Adipocyte (in vitro differentiated cells): Measurements from ENCODE around the gene FBLN5.
"Not testable (repeated sequence)": the region's sequence is repeated elsewhere in the genome, so short reads cannot be mapped to it uniquely, and the experiment has no call there.

Source experiments
- DNase-seq: peaks from one replicate; pipeline ENCODE4 v3.0.0-alpha.2; 2015; ENCODE audit warnings: low read depth
- H3K27me3 ChIP-seq: replicated peaks from 2 replicates; pipeline ENCODE4 v1.7.0; 2013; ENCODE audit warnings: mild to moderate bottlenecking, low read length, moderate library complexity; ENCODE audit not compliant: control insufficient read depth, insufficient read depth
- H3K36me3 ChIP-seq: 2 replicates; pipeline ENCODE4 v1.7.0; 2013; ENCODE audit warnings: low read length, mild to moderate bottlenecking, moderate library complexity; ENCODE audit not compliant: control insufficient read depth, insufficient read depth, severe bottlenecking
- H3K4me1 ChIP-seq: 2 replicates; pipeline ENCODE4 v1.7.0; 2013; ENCODE audit warnings: mild to moderate bottlenecking, low read length, moderate library complexity; ENCODE audit not compliant: control insufficient read depth, insufficient read depth
- H3K4me3 ChIP-seq: 2 replicates; pipeline ENCODE4 v1.7.0; 2013; ENCODE audit warnings: mild to moderate bottlenecking, low read length, moderate library complexity
- H3K9ac ChIP-seq: 2 replicates; pipeline ENCODE4 v1.7.0; 2013; ENCODE audit warnings: mild to moderate bottlenecking, low read length, moderate library complexity
- H3K9me3 ChIP-seq: 2 replicates; pipeline ENCODE4 v1.7.0; 2013; ENCODE audit warnings: mild to moderate bottlenecking, low read length, moderate library complexity; ENCODE audit not compliant: control insufficient read depth

Gene FBLN5

DNA sequence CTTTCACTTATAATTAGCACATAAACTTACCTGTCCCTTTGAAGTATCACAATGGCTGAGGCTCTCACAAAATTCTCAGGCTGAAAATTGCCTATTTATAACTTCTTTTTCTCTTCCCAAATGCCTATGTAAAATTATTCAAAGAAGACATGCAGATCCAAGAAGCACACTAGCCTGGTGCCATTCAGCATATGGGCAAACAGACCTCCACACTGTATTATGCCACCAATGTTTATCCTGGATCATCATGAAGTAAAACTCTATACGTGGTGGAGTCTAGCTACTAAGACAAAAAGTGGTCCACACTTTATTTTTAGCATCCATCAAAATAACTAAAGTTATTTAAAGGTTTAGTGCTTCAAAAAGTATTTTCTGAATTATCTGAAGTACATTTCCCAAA, 95.9 kb downstream of the FBLN5 start:
- Histone ChIP-seq H3K27me3 (no peaks in the 10 kb centered on the region), H3K9me3 (no peaks in the 10 kb centered on the region), H3K9ac (no peak overlapping the region), H3K36me3 (no peaks in the 10 kb centered on the region), H3K4me3 (no peak overlapping the region), H3K4me1 (peaks cover 25% of the 10 kb centered on the region)
- no peak for DNase-seq

- H3K4me3 ChIP-seq: no peak overlapping the region
- no peak overlapping the region for H3K9ac ChIP-seq
- no peak for DNase-seq
- no peaks in the 10 kb centered on the region for H3K36me3 ChIP-seq
- no peaks in the 10 kb centered on the region for H3K27me3 ChIP-seq
- H3K9me3 ChIP-seq: no peaks in the 10 kb centered on the region
- peaks cover 9% of the 10 kb centered on the region for H3K4me1 ChIP-seq
These were observed 98.9 kb downstream of the FBLN5 start for GRCh38 chr14:91848504-91849001.

GRCh38 chr14:91847693-91848092, 99.8 kb downstream of the FBLN5 start:
- DNase-seq: no peak
- Histone ChIP-seq H3K9ac (no peak overlapping the region), H3K4me1 (peaks cover 6% of the 10 kb centered on the region), H3K9me3 (no peaks in the 10 kb centered on the region), H3K36me3 (no peaks in the 10 kb centered on the region), H3K27me3 (no peaks in the 10 kb centered on the region), H3K4me3 (no peak overlapping the region)

DNA sequence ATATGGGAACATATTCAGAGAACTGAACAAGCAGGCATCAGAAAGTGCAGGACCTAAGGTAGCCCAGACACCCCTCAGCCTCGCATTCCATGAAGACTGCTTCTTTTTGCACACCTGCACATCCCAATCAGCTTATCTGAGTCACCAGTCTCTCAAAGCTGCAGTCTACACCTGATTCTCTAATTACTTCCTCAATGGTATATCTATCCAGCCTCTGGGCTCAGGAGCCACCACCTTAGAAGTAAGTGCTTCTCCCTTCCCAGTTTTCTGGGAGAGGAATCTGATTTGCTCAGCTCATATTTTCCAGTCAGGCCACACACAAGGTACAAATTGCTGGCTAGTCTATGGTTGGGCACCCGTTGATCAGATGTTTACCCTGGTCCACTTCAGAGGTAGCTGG, 101.8 kb downstream of the FBLN5 start:
- no peak for DNase-seq

GRCh38 chr14:91845056-91845455, 102.4 kb downstream of the FBLN5 start:
- not testable (repeated sequence) for H3K9ac ChIP-seq, H3K36me3 ChIP-seq, H3K4me3 ChIP-seq, H3K27me3 ChIP-seq, H3K9me3 ChIP-seq, DNase-seq
- H3K4me1 ChIP-seq: peaks cover 14% of the 10 kb centered on the region

More for the DNA sequence above, 101.8 kb downstream of the FBLN5 start:
- Histone ChIP-seq H3K9ac (no peak overlapping the region), H3K4me3 (no peak overlapping the region), H3K27me3 (no peaks in the 10 kb centered on the region), H3K9me3 (no peaks in the 10 kb centered on the region), H3K4me1 (peaks cover 14% of the 10 kb centered on the region), H3K36me3 (no peaks in the 10 kb centered on the region)

DNA sequence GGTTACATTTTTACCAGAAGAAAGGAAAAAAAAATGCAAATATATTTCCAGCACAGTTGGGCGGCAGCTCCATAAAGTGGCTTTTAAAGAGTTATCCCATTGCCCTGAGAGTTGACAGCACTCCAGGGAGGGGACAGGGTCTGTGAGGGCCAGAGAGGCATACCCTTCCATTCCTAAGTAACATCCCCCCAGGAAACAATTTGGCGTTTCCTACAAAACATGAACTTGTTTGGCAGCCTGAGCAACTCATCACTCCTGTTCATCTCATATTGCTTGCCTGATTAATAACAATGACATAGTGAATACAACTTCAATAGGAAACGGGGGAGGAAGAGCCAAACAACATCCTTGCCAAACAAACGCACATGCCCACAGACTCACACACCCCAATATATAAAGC, 103.5 kb downstream of the FBLN5 start:
- no peak for DNase-seq
- Histone ChIP-seq H3K4me3 (no peak overlapping the region), H3K9ac (no peak overlapping the region), H3K27me3 (no peaks in the 10 kb centered on the region), H3K9me3 (no peaks in the 10 kb centered on the region), H3K36me3 (no peaks in the 10 kb centered on the region), H3K4me1 (peaks cover 14% of the 10 kb centered on the region)

GRCh38 chr14:91843437-91843836, 104.1 kb downstream of the FBLN5 start:
- H3K36me3 ChIP-seq: no peaks in the 10 kb centered on the region
- H3K4me1 ChIP-seq: peaks cover 14% of the 10 kb centered on the region
- DNase-seq: no peak
- H3K9ac ChIP-seq: no peak overlapping the region
- no peaks in the 10 kb centered on the region for H3K9me3 ChIP-seq
- H3K4me3 ChIP-seq: no peak overlapping the region
- H3K27me3 ChIP-seq: peaks cover 1% of the 10 kb centered on the region

GRCh38 chr14:91841065-91841464, 106.4 kb downstream of the FBLN5 start:
- no peak for DNase-seq
- Histone ChIP-seq H3K27me3 (peaks cover 10% of the 10 kb centered on the region), H3K4me3 (no peak overlapping the region), H3K36me3 (no peaks in the 10 kb centered on the region), H3K4me1 (peaks cover 14% of the 10 kb centered on the region), H3K9me3 (no peaks in the 10 kb centered on the region), H3K9ac (no peak overlapping the region)

DNA sequence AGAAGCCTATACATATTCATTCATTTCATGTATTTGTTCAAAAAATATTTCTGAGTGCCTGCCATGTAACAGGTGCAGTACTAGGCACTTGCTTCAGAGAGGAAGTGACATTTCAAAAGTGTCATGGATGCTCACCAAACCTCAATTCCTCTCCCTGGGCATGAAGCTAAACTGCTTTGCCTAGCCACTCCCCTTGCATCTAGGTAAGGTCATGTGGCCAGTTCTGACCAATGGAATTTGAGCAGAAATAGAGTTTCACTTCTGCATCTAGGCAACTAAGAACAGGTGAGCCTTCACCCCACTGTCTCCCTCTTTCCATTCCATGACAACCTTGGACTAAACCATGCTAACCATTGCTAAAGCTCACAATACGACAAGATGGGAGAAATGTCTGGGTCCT, 107.7 kb downstream of the FBLN5 start:
- Histone ChIP-seq H3K36me3 (no peaks in the 10 kb centered on the region), H3K4me3 (no peak overlapping the region), H3K9ac (no peak overlapping the region), H3K9me3 (no peaks in the 10 kb centered on the region), H3K4me1 (peaks cover 14% of the 10 kb centered on the region), H3K27me3 (peaks cover 18% of the 10 kb centered on the region)
- DNase-seq: no peak

GRCh38 chr14:91837076-91837475, 110.4 kb downstream of the FBLN5 start:
- Histone ChIP-seq H3K9ac (no peak overlapping the region), H3K4me3 (no peak overlapping the region), H3K9me3 (no peaks in the 10 kb centered on the region), H3K4me1 (peaks cover 8% of the 10 kb centered on the region), H3K36me3 (no peaks in the 10 kb centered on the region), H3K27me3 (peaks cover 18% of the 10 kb centered on the region)
- no peak for DNase-seq

- Histone ChIP-seq H3K27me3 (peaks cover 18% of the 10 kb centered on the region), H3K9me3 (no peaks in the 10 kb centered on the region), H3K4me3 (peak overlapping the region; percentile 75), H3K9ac (no peak overlapping the region), H3K4me1 (peaks cover 5% of the 10 kb centered on the region), H3K36me3 (no peaks in the 10 kb centered on the region)
- DNase-seq: no peak
These were observed 111.3 kb downstream of the FBLN5 start for GRCh38 chr14:91835920-91836843.
